ENCODE results near the gene NWD2.

NWD2 gene

GRCh38 chr4:37225778-37226177, 18.8 kb upstream of the NWD2 start:
- CTCF ChIA-PET: interaction anchor here (1.0 kb wide), 1 partner anchor 9 kb away, joined by 4 read pairs; no protein-coding TSS in a partner anchor
- TF ChIP-seq ZNF664 (tag by site-specific recombination; IDR thresholded peaks at IDR 0.05) (no peak), ZNF548 (tag by site-specific recombination; IDR thresholded peaks at IDR 0.05) (no peak), ZNF121 (tag by site-specific recombination; IDR thresholded peaks at IDR 0.05) (no peak), ZNF133 (tag by site-specific recombination; IDR thresholded peaks at IDR 0.05) (no peak), ZNF24 (tag by site-specific recombination; IDR thresholded peaks at IDR 0.05) (no peak), MEIS1 (CRISPR knock-in tag; IDR thresholded peaks at IDR 0.05; ENCODE audit: borderline replicate concordance) (no peak), PRDM10 (tag by site-specific recombination; IDR thresholded peaks at IDR 0.05) (no peak), ZNF26 (tag by site-specific recombination; IDR thresholded peaks at IDR 0.05) (no peak), ZNF530 (tag by site-specific recombination; IDR thresholded peaks at IDR 0.05; ENCODE audit: low read depth) (no peak), ZNF146 (tag by site-specific recombination; IDR thresholded peaks at IDR 0.05) (no peak), ZNF184 (tag by site-specific recombination; IDR thresholded peaks at IDR 0.05) (no peak), BCL11A (tag by site-specific recombination; IDR thresholded peaks at IDR 0.05; ENCODE audit: low read depth) (no peak), ZBTB44 (tag by site-specific recombination; IDR thresholded peaks at IDR 0.05) (no peak), GFI1B (tag by site-specific recombination; IDR thresholded peaks at IDR 0.05) (no peak), ZNF341 (tag by site-specific recombination; IDR thresholded peaks at IDR 0.05; ENCODE audit: low read depth) (no peak), GLIS1 (tag by site-specific recombination; IDR thresholded peaks at IDR 0.05) (no peak), SETDB1 (IDR thresholded peaks at IDR 0.05; ENCODE audit: insufficient read length, low read length) (no peak)
- TF ChIP-seq, protein P1, sequence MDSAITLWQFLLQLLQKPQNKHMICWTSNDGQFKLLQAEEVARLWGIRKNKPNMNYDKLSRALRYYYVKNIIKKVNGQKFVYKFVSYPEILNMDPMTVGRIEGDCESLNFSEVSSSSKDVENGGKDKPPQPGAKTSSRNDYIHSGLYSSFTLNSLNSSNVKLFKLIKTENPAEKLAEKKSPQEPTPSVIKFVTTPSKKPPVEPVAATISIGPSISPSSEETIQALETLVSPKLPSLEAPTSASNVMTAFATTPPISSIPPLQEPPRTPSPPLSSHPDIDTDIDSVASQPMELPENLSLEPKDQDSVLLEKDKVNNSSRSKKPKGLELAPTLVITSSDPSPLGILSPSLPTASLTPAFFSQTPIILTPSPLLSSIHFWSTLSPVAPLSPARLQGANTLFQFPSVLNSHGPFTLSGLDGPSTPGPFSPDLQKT (IDR thresholded peaks at IDR 0.05; ENCODE audit: borderline replicate concordance, low read depth, low read length): no peak

GRCh38 chr4:37232315-37232714, 12.2 kb upstream of the NWD2 start:
- ChIA-PET CTCF (no interaction called here), POLR2A (interaction anchor here (0.5 kb wide), 1 partner anchor 308 kb away, joined by 5 read pairs; no protein-coding TSS in a partner anchor)
- Histone ChIP-seq H3K4me3 (ENCODE audit: low read depth, low read length) (no peak overlapping the region), H3K27ac (ENCODE audit: extremely low read depth, low read depth, low read length) (no peak overlapping the region), H3K4me1 (ENCODE audit: control insufficient read depth, insufficient read depth, low read length) (no peaks in the 10 kb centered on the region), H3K9me3 (ENCODE audit: control insufficient read depth, insufficient read depth, low read depth, low read length) (no peaks in the 10 kb centered on the region), H3K36me3 (ENCODE audit: control insufficient read depth in 2 of 2, insufficient read depth in 1 of 2, low read length in 2 of 2) (no peaks in the 10 kb centered on the region)
- TF ChIP-seq GFI1B (tag by site-specific recombination; IDR thresholded peaks at IDR 0.05) (no peak), ZNF473 (tag by site-specific recombination; IDR thresholded peaks at IDR 0.05) (no peak), YY1 (tag by site-specific recombination; IDR thresholded peaks at IDR 0.05) (no peak), ZNF404 (tag by site-specific recombination; IDR thresholded peaks at IDR 0.05) (no peak)
- TF ChIP-seq, protein P2, sequence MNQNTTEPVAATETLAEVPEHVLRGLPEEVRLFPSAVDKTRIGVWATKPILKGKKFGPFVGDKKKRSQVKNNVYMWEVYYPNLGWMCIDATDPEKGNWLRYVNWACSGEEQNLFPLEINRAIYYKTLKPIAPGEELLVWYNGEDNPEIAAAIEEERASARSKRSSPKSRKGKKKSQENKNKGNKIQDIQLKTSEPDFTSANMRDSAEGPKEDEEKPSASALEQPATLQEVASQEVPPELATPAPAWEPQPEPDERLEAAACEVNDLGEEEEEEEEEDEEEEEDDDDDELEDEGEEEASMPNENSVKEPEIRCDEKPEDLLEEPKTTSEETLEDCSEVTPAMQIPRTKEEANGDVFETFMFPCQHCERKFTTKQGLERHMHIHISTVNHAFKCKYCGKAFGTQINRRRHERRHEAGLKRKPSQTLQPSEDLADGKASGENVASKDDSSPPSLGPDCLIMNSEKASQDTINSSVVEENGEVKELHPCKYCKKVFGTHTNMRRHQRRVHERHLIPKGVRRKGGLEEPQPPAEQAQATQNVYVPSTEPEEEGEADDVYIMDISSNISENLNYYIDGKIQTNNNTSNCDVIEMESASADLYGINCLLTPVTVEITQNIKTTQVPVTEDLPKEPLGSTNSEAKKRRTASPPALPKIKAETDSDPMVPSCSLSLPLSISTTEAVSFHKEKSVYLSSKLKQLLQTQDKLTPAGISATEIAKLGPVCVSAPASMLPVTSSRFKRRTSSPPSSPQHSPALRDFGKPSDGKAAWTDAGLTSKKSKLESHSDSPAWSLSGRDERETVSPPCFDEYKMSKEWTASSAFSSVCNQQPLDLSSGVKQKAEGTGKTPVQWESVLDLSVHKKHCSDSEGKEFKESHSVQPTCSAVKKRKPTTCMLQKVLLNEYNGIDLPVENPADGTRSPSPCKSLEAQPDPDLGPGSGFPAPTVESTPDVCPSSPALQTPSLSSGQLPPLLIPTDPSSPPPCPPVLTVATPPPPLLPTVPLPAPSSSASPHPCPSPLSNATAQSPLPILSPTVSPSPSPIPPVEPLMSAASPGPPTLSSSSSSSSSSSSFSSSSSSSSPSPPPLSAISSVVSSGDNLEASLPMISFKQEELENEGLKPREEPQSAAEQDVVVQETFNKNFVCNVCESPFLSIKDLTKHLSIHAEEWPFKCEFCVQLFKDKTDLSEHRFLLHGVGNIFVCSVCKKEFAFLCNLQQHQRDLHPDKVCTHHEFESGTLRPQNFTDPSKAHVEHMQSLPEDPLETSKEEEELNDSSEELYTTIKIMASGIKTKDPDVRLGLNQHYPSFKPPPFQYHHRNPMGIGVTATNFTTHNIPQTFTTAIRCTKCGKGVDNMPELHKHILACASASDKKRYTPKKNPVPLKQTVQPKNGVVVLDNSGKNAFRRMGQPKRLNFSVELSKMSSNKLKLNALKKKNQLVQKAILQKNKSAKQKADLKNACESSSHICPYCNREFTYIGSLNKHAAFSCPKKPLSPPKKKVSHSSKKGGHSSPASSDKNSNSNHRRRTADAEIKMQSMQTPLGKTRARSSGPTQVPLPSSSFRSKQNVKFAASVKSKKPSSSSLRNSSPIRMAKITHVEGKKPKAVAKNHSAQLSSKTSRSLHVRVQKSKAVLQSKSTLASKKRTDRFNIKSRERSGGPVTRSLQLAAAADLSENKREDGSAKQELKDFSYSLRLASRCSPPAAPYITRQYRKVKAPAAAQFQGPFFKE (tag by site-specific recombination; IDR thresholded peaks at IDR 0.05; ENCODE audit: borderline replicate concordance): no peak

More at GRCh38 chr4:37225778-37226177, 18.8 kb upstream of the NWD2 start:
- Histone ChIP-seq H3K27ac (ENCODE audit: extremely low read depth, low read depth, low read length) (no peak overlapping the region), H3K36me3 (ENCODE audit: control insufficient read depth in 2 of 2, insufficient read depth in 1 of 2, low read length in 2 of 2) (no peaks in the 10 kb centered on the region), H3K9me3 (ENCODE audit: control insufficient read depth, insufficient read depth, low read depth, low read length) (no peaks in the 10 kb centered on the region), H3K4me1 (ENCODE audit: control insufficient read depth, insufficient read depth, low read length) (no peaks in the 10 kb centered on the region), H3K4me3 (ENCODE audit: low read depth, low read length) (no peak overlapping the region)
- POLR2A ChIA-PET: no interaction called here
